ENCODE results near the gene F3.

Gene F3

GRCh38 chr1:94552071-94552586, 10.6 kb upstream of the F3 start:
- no peak for DNase-seq (ENCODE audit: low spot score)

GRCh38 chr1:94551449-94551848, 9.9 kb upstream of the F3 start:
- DNase-seq (ENCODE audit: low spot score), result no peak

- DNase-seq (ENCODE audit: low spot score), result no peak
Observed at GRCh38 chr1:94550800-94551241, 9.3 kb upstream of the F3 start.

GRCh38 chr1:94550396-94550795, 8.8 kb upstream of the F3 start:
- no peak for DNase-seq (ENCODE audit: low spot score)

- no peak for DNase-seq (ENCODE audit: low spot score)
Observed at GRCh38 chr1:94549706-94550105, 8.1 kb upstream of the F3 start.

- no peak for DNase-seq (ENCODE audit: low spot score)
Observed at GRCh38 chr1:94544706-94545490, 3.3 kb upstream of the F3 start.

GRCh38 chr1:94543893-94544635, 2.5 kb upstream of the F3 start:
- DNase-seq (ENCODE audit: low spot score), result no peak

GRCh38 chr1:94543001-94543400, 1.4 kb upstream of the F3 start:
- DNase-seq (ENCODE audit: low spot score), result no peak

GRCh38 chr1:94542088-94542870, 720 bp upstream of the F3 start:
- no peak for DNase-seq (ENCODE audit: low spot score)

- DNase-seq (ENCODE audit: low spot score), result no peak
Observed at GRCh38 chr1:94540440-94541245, 916 bp downstream of the F3 start.

GRCh38 chr1:94539496-94539895, 2.1 kb downstream of the F3 start:
- no peak for DNase-seq (ENCODE audit: low spot score)

- DNase-seq (ENCODE audit: low spot score), result no peak
Observed at GRCh38 chr1:94538243-94538827, 3.2 kb downstream of the F3 start.

GRCh38 chr1:94537254-94537653, 4.3 kb downstream of the F3 start:
- DNase-seq (ENCODE audit: low spot score), result no peak

- DNase-seq (ENCODE audit: low spot score), result no peak
Observed at GRCh38 chr1:94535879-94536278, 5.7 kb downstream of the F3 start.

- DNase-seq (ENCODE audit: low spot score), result no peak
Observed at GRCh38 chr1:94535095-94535494, 6.5 kb downstream of the F3 start.

GRCh38 chr1:94532077-94532476, 9.5 kb downstream of the F3 start:
- DNase-seq (ENCODE audit: low spot score), result no peak

GRCh38 chr1:94531664-94532063, 9.9 kb downstream of the F3 start:
- no peak for DNase-seq (ENCODE audit: low spot score)

GRCh38 chr1:94530373-94530878, 11.1 kb downstream of the F3 start:
- no peak for DNase-seq (ENCODE audit: low spot score)

- DNase-seq (ENCODE audit: low spot score), result no peak
Observed at GRCh38 chr1:94529416-94529815, 12.1 kb downstream of the F3 start.

- DNase-seq (ENCODE audit: low spot score), result no peak
Observed at GRCh38 chr1:94528826-94529225, 12.7 kb downstream of the F3 start.

- DNase-seq (ENCODE audit: low spot score), result no peak
Observed at GRCh38 chr1:94528299-94528698, 13.3 kb downstream of the F3 start.
